SIG-M5 treated with dmso at 0.1 percent for 504 hours (cell line): Measurements from ENCODE around the gene CIC.

ENCODE experiments used
- DNase-seq: peaks from one replicate; lab custom pipeline; 2025; ENCODE audit not compliant: unreplicated experiment; lab: John Stamatoyannopoulos, UW

CIC gene

GRCh38 chr19:42286349-42287016 is 17.4 kb downstream of the CIC start:
- DNase-seq = no peak

GRCh38 chr19:42287017-42287826 is 18.2 kb downstream of the CIC start:
- no peak for DNase-seq

- DNase-seq = no peak
Observed at GRCh38 chr19:42287827-42288107, 18.7 kb downstream of the CIC start.

- peak; percentile 52 for DNase-seq
Observed at GRCh38 chr19:42288387-42288786, 19.3 kb downstream of the CIC start.

- DNase-seq = no peak
Observed at GRCh38 chr19:42288881-42289555, 20.0 kb downstream of the CIC start.

- DNase-seq = no peak
Observed at GRCh38 chr19:42289556-42290041, 20.5 kb downstream of the CIC start.

- DNase-seq = no peak
Observed at GRCh38 chr19:42290136-42290522, 21.1 kb downstream of the CIC start.

GRCh38 chr19:42290523-42291434 is 21.7 kb downstream of the CIC start:
- DNase-seq = peak; percentile 19

GRCh38 chr19:42291435-42291810 is 22.4 kb downstream of the CIC start:
- peak; percentile 19 for DNase-seq

- DNase-seq = no peak
Observed at GRCh38 chr19:42292042-42292960, 23.2 kb downstream of the CIC start.

- no peak for DNase-seq
Observed at GRCh38 chr19:42292963-42293362, 23.9 kb downstream of the CIC start.

- DNase-seq = no peak
Observed at GRCh38 chr19:42293540-42293939, 24.5 kb downstream of the CIC start.

GRCh38 chr19:42293948-42294347 is 24.9 kb downstream of the CIC start:
- no peak for DNase-seq

- DNase-seq = no peak
Observed at GRCh38 chr19:42294471-42295137, 25.6 kb downstream of the CIC start.

GRCh38 chr19:42295342-42295741 is 26.3 kb downstream of the CIC start:
- no peak for DNase-seq

- peak; percentile 25 for DNase-seq
Observed at GRCh38 chr19:42295831-42296525, 26.9 kb downstream of the CIC start.

GRCh38 chr19:42297039-42297438 is 28.0 kb downstream of the CIC start:
- no peak for DNase-seq

- no peak for DNase-seq
Observed at GRCh38 chr19:42301646-42302203, 32.7 kb downstream of the CIC start, which contains the start of gene PRR19. Gene PRR19, plus strand, starts transcription at chr19:42302132. Its CDS starts 7,453 bp downstream, at chr19:42309585.
